Measurements from ENCODE around the gene KCNH6. TPM values are rescaled to one million over a fixed set of nuclear protein-coding genes. Genes with fewer than 3 reads are reported as not detected.

KCNH6 gene
- total RNA-seq, 6 experiments from 2014 or later: not detected

DNA sequence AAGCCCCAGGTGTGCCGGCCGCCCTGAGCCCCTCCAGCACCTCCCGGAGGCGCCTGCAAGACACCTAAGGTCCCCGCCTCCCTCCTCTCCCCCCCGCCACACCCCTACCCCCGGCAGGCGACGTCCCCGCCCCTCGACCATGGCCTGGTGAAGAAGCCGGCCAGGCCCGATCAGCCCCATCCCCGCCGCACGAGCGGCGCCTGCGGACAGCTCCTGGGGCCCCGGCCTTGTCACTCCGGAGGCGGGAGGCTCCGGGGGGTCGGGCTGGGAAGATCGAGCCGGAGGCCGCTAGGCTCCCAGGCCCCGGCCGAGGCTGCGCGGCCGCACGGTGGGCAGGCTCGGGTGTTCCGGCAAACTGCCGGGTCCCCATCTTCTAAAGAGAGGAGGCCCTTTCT, 46.7 kb upstream of the KCNH6 start:
- Histone ChIP-seq H3K36me3 (no peaks in the 10 kb centered on the region), H3K9me3 (no peaks in the 10 kb centered on the region), H3K27me3 (peaks cover 0 to 7% of the 10 kb centered on the region in 2 donors), H3K4me1 (peaks cover 0 to 10% (median 0%) of the 10 kb centered on the region in 4 donors), H3K4me3 (peak overlapping the region; percentile 25 to 57 (median 40)), H3K27ac (no peak overlapping the region)
- ATAC-seq (peak in 1 of 4 donors; percentile 9), DNase-seq (no peak)
- intact Hi-C loops (cut with DNase I): loop anchor here in 1 of 2 donors (5.0 kb wide), 1 partner anchor 49 kb away; no protein-coding TSS in a partner anchor
- TF ChIP-seq, protein P1, sequence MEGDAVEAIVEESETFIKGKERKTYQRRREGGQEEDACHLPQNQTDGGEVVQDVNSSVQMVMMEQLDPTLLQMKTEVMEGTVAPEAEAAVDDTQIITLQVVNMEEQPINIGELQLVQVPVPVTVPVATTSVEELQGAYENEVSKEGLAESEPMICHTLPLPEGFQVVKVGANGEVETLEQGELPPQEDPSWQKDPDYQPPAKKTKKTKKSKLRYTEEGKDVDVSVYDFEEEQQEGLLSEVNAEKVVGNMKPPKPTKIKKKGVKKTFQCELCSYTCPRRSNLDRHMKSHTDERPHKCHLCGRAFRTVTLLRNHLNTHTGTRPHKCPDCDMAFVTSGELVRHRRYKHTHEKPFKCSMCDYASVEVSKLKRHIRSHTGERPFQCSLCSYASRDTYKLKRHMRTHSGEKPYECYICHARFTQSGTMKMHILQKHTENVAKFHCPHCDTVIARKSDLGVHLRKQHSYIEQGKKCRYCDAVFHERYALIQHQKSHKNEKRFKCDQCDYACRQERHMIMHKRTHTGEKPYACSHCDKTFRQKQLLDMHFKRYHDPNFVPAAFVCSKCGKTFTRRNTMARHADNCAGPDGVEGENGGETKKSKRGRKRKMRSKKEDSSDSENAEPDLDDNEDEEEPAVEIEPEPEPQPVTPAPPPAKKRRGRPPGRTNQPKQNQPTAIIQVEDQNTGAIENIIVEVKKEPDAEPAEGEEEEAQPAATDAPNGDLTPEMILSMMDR (IDR thresholded peaks at IDR 0.05): no peak
- TF ChIP-seq POLR2A (IDR thresholded peaks at IDR 0.05): no peak
- 8% methylated on average over 8 of the region's 36 CpGs for WGBS (ENCODE audit: insufficient coverage, low coverage, low lambda C conversion rate, missing lambda C conversion rate)

DNA sequence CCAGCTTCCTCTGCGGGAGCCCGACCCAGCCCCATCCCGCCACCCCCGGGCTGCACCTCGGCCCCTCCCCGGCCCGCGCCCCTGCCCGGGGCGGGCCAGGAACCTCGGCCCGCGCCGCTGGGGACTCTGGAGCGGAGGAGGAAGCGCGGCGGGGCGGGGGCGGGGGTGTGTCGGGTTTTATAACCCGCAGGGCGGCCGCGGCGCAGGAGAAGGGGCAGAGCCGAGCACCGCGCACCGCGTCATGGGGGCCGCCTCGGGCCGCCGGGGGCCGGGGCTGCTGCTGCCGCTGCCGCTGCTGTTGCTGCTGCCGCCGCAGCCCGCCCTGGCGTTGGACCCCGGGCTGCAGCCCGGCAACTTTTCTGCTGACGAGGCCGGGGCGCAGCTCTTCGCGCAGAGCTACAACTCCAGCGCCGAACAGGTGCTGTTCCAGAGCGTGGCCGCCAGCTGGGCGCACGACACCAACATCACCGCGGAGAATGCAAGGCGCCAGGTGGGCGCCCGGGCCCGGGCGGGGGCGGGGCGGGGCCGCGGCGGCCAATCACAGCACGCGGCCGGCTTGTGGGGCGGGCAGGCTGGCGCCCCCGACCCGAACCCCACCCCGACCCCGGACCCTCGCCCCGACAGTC, 46.2 kb upstream of the KCNH6 start, which contains the start of gene ACE:
TSS of gene ACE (plus strand) at position 208 of the 626 bp plus-strand sequence. CDS start at position 242, 34 bp downstream.
- intact Hi-C loops (cut with DNase I): loop anchor here in 1 of 2 donors (5.0 kb wide), 1 partner anchor 50 kb away; no protein-coding TSS in a partner anchor
- Histone ChIP-seq H3K4me1 (peaks cover 0 to 10% (median 0%) of the 10 kb centered on the region in 4 donors), H3K27ac (no peak within 1 kb of the TSS), H3K27me3 (peaks cover 0 to 7% of the 10 kb centered on the region in 2 donors), H3K4me3 (peak within 1 kb of the TSS; percentile 25 to 57 (median 40)), H3K9me3 (no peaks in the 10 kb centered on the region), H3K36me3 (no peaks in the 10 kb centered on the region)
- 0% methylated on average over 15 of the region's 78 CpGs for WGBS (ENCODE audit: insufficient coverage, low coverage, low lambda C conversion rate, missing lambda C conversion rate)
- no peak for TF ChIP-seq POLR2A (IDR thresholded peaks at IDR 0.05)
- TF ChIP-seq, protein P1 (IDR thresholded peaks at IDR 0.05): no peak
- peak in 3 of 4 donors; percentile 19 to 42 (median 24) for ATAC-seq
- peak in 2 of 3 donors; percentile 43 to 53 for DNase-seq

DNA sequence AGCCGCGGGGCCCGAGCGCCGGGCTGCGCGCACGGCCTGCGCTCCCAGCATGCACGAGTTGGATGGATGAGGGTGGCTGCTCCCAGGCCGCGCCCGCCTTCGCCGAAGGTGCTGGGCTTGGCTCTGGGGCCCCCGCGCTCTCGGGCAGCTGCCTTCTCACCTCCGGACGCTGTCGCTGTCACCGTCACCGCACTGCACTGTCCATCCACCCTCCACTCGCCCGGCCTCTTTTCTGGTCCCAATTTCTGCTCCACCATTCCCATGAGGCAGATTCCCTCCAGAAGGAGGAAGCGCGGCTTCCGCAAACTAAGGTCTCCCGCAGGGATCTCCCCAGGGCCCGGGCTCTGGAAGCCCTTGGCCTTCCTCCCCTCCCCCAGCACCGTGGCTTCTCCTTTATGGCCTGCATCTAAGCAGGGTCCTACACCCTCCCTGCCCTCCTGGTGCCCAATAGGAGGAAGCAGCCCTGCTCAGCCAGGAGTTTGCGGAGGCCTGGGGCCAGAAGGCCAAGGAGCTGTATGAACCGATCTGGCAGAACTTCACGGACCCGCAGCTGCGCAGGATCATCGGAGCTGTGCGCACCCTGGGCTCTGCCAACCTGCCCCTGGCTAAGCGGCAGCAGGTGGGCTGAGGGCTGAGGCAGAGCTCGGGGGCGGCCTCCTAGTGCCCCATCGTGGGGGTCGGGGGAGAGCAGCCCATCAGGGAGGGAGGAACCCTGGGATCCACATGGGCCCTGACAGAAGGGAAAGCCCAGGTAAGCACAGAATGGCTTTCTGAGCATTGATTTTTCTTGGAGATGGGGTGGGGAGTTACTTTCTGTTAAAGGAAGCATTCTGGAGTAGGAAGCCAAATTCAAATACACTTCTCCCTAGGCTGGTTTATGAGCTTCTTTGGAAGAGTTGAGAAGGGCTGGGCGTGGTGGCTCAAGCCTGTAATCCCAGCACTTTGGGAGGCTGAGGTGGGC, 45.4 kb upstream of the KCNH6 start:
- Histone ChIP-seq H3K4me1 (peaks cover 0 to 10% (median 0%) of the 10 kb centered on the region in 4 donors), H3K27ac (no peak overlapping the region), H3K27me3 (peaks cover 0 to 7% of the 10 kb centered on the region in 2 donors), H3K4me3 (peak overlapping the region in 2 of 3 donors; percentile 20 to 57), H3K9me3 (no peaks in the 10 kb centered on the region), H3K36me3 (no peaks in the 10 kb centered on the region)
- TF ChIP-seq POLR2A (IDR thresholded peaks at IDR 0.05): no peak
- TF ChIP-seq, protein P1 (IDR thresholded peaks at IDR 0.05): no peak
- peak in 1 of 3 donors; percentile 45 for DNase-seq
- WGBS (ENCODE audit: insufficient coverage, low coverage, low lambda C conversion rate, missing lambda C conversion rate): 8% methylated on average over 12 of the region's 44 CpGs
- ATAC-seq: peak in 1 of 4 donors; percentile 5
- intact Hi-C loops (cut with DNase I): loop anchor here (2.0 to 5.0 kb wide), 2 partner anchors 50 to 51 kb away; no protein-coding TSS in a partner anchor

DNA sequence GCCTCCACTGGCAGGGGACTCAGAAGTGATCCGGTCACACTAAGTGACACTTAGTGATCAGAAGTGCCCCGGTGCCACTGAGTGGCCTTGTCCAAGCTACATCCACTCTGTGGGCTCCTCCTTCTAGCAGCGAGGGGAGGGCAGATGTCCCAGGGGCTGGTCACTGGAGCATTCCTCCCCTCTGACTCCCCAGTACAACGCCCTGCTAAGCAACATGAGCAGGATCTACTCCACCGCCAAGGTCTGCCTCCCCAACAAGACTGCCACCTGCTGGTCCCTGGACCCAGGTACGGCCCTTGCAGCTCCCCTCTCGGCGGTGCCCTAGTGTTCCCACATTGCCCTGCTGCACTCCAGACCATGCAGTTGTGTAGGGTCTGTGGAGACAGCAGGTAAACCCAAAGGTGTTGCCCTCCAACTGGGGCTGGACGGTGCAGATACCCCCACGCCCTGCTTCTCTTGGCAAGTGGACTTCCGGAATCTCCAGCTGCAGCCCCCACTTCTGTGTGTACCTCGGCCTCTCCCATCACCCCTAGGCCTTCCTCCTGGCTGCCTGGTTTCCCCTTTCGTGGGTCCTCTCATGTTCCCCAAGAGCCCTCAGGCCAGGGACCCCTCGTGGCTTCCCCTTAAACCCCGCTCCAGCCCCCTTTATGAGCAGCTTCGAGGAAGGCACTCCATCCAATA, 44.2 kb upstream of the KCNH6 start:
- intact Hi-C loops (cut with DNase I): loop anchor here (2.0 to 5.0 kb wide), 2 partner anchors 52 kb away; no protein-coding TSS in a partner anchor
- H3K9me3 ChIP-seq: no peaks in the 10 kb centered on the region
- peak; percentile 81 to 87 (median 84) for ATAC-seq
- H3K4me3 ChIP-seq: no peak overlapping the region
- peaks cover 0 to 7% of the 10 kb centered on the region in 2 donors for H3K27me3 ChIP-seq
- no peak overlapping the region for H3K27ac ChIP-seq
- no peaks in the 10 kb centered on the region for H3K36me3 ChIP-seq
- peak; percentile 83 to 86 (median 83) for DNase-seq
- 6% methylated on average over 2 of the region's 16 CpGs for WGBS (ENCODE audit: insufficient coverage, low coverage, low lambda C conversion rate, missing lambda C conversion rate)
- H3K4me1 ChIP-seq: peaks cover 0 to 10% (median 0%) of the 10 kb centered on the region in 4 donors
- TF ChIP-seq, protein P1 (IDR thresholded peaks at IDR 0.05): peak; percentile 72 to 83 (median 82)
- TF ChIP-seq POLR2A (IDR thresholded peaks at IDR 0.05): no peak
